Measurements from ENCODE around the gene IFNL1.

- TF ChIP-seq CTCF (IDR thresholded peaks at IDR 0.05) (no peak), POLR2A (IDR thresholded peaks at IDR 0.05) (no peak)
Measured at GRCh38 chr19:39325778-39326665, 29.8 kb downstream of the IFNL1 start.

Data from heart left ventricle (tissue), 13 donors.